Left ventricle myocardium inferior (tissue), 1 donor: ENCODE data around the gene TRDN. TPM values are rescaled to one million over a fixed set of nuclear protein-coding genes. Genes with fewer than 3 reads are reported as not detected.

Experiments used
- DNase-seq: peaks from one replicate; pipeline ENCODE4 v3.0.0-alpha.2; 2020
- H3K27ac ChIP-seq: fragments of 200-600 bp; replicated peaks from 2 replicates; pipeline ENCODE4 v1.8.0; 2021
- H3K27me3 ChIP-seq: fragments of 200-600 bp; 2 replicates; pipeline ENCODE4 v1.8.0; 2021; ENCODE audit warnings: low read depth
- H3K36me3 ChIP-seq: fragments of 200-600 bp; 2 replicates; pipeline ENCODE4 v1.8.0; 2021
- H3K4me1 ChIP-seq: fragments of 200-600 bp; 2 replicates; pipeline ENCODE4 v1.8.0; 2021
- H3K4me3 ChIP-seq: fragments of 200-600 bp; 2 replicates; pipeline ENCODE4 v1.8.0; 2021; ENCODE audit warnings: mild to moderate bottlenecking, moderate library complexity
- H3K9me3 ChIP-seq: fragments of 200-600 bp; replicated peaks from 2 replicates; pipeline ENCODE4 v1.8.0; 2021
- CTCF ChIP-seq: fragments of 200-600 bp; IDR thresholded peaks from 2 replicates; pipeline ENCODE4 v1.8.0; 2021; ENCODE audit warnings: antibody characterized with exemption, mild to moderate bottlenecking, borderline replicate concordance
- intact Hi-C: fragments of 100-400 bp; cut with micrococcal nuclease; formaldehyde crosslinking; loops from one replicate; pipeline ENCODE4 v1.11.0; 2022
- total RNA-seq: library from RNA; stranded (reverse); fragmentation: NEBNext Ultra II Directional; extraction: Animal tissue kit (Norgen Biotek cat#: 25700); gene quantifications from one replicate; pipeline ENCODE4 v1.2.1, GENCODE V29; 2021
- donor health status: DM: no; HTN: yes; CAD: no; lungs with severe emphysema.

The TRDN gene
- total RNA-seq, 1 donor from 2014 or later = 453 TPM

GRCh38 chr6:123524781-123525180, 112.0 kb downstream of the TRDN start:
- Histone ChIP-seq H3K9me3 (no peaks in the 10 kb centered on the region), H3K27me3 (no peaks in the 10 kb centered on the region), H3K4me1 (peaks cover 4% of the 10 kb centered on the region), H3K27ac (peak overlapping the region; percentile 0), H3K36me3 (no peaks in the 10 kb centered on the region), H3K4me3 (no peak overlapping the region)
- intact Hi-C loops = no loop called here
- DNase-seq = no peak
- no peak for TF ChIP-seq CTCF

- DNase-seq = no peak
- Histone ChIP-seq H3K4me3 (peak overlapping the region; percentile 41), H3K36me3 (no peaks in the 10 kb centered on the region), H3K27me3 (no peaks in the 10 kb centered on the region), H3K27ac (peak overlapping the region; percentile 90), H3K9me3 (peaks cover 2% of the 10 kb centered on the region), H3K4me1 (peaks cover 18% of the 10 kb centered on the region)
- no peak for TF ChIP-seq CTCF
- intact Hi-C loops = no loop called here
Measured at GRCh38 chr6:123520217-123520616, 116.5 kb downstream of the TRDN start.

DNA sequence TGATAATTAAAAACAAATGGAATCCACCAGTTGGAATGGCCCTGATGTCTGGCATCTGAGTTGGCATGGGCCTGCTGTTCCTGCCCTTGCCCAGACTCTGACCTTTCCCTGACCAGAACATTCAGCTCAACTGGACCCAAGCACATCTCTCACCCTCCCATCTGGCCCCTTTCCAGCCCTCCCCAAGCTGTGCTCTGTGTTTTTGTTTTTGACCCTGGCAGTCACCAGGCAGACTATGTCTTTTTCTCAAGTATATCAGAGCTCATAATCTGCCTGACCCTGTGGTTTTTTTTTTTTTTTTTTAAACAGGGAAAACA, 117.6 kb downstream of the TRDN start:
- H3K27ac ChIP-seq = peak overlapping the region; percentile 90
- peak; percentile 85 for DNase-seq
- H3K4me3 ChIP-seq = peak overlapping the region; percentile 41
- no peaks in the 10 kb centered on the region for H3K36me3 ChIP-seq
- H3K4me1 ChIP-seq = peaks cover 19% of the 10 kb centered on the region
- H3K9me3 ChIP-seq = peaks cover 7% of the 10 kb centered on the region
- intact Hi-C loops = no loop called here
- no peak for TF ChIP-seq CTCF
- H3K27me3 ChIP-seq = no peaks in the 10 kb centered on the region

- intact Hi-C loops = no loop called here
- DNase-seq = no peak
- peak overlapping the region; percentile 90 for H3K27ac ChIP-seq
Measured at GRCh38 chr6:123518441-123519188, 118.1 kb downstream of the TRDN start.

DNA sequence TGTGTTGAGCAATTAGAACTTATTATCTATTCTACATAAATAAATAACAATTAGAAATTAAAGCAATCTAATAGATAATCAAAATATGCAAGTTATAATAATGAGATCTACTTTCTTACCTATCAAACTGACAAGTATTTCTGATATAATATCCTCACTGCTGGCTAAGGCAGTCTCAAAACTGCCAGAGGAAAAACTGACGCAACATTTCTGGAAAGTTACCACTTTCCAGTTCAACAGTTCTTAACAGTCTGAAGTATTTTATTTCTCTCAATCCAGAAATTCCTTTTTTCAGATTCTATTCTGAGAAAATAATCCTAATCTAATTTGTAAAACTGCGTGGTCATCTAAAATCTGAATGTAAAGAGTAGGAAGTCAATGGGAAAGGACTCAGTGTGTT, 121.0 kb downstream of the TRDN start:
- DNase-seq = no peak
- Histone ChIP-seq H3K4me1 (peaks cover 33% of the 10 kb centered on the region), H3K36me3 (no peaks in the 10 kb centered on the region), H3K4me3 (no peak overlapping the region), H3K9me3 (peaks cover 7% of the 10 kb centered on the region), H3K27me3 (no peaks in the 10 kb centered on the region), H3K27ac (peak overlapping the region; percentile 90)
- intact Hi-C loops = no loop called here
- no peak for TF ChIP-seq CTCF

More at GRCh38 chr6:123518441-123519188, 118.1 kb downstream of the TRDN start:
- peak overlapping the region; percentile 18 for H3K4me3 ChIP-seq
- H3K9me3 ChIP-seq = peaks cover 7% of the 10 kb centered on the region
- peaks cover 25% of the 10 kb centered on the region for H3K4me1 ChIP-seq
- H3K36me3 ChIP-seq = no peaks in the 10 kb centered on the region
- TF ChIP-seq CTCF = no peak
- H3K27me3 ChIP-seq = no peaks in the 10 kb centered on the region
